H1 (cell line): ENCODE data around the gene CMIP. TPM values are rescaled to one million over a fixed set of nuclear protein-coding genes. Genes with fewer than 3 reads are reported as not detected.

Experiments used
- CTCF ChIA-PET: fragments of 300-600 bp; sonication (Branson Sonifier 250); formaldehyde crosslinking; loops from one replicate; lab custom pipeline; 2021; ENCODE audit not compliant: partially characterized antibody; lab: Charles Lee
- POLR2A ChIA-PET: fragments of 300-600 bp; sonication (Branson Sonifier 250); formaldehyde crosslinking; loops from one replicate; lab custom pipeline; 2021; ENCODE audit warnings: inconsistent platforms; ENCODE audit not compliant: partially characterized antibody; lab: Charles Lee
- DNase-seq, 2 experiments: peaks; one replicate each; pipeline versions ENCODE4 v3.0.0 to v3.0.0-alpha.2; 2010 to 2022; ENCODE audit warnings: low spot score in 2 of 2, low read depth in 1 of 2, mixed read lengths in 1 of 2
- FAIRE-seq: peaks from 2 replicates; lab custom pipeline; 2011; peaks lifted over from hg19 to GRCh38; lab: Jason Lieb, UNC
- H2AFZ ChIP-seq: 2 replicates; pipeline ENCODE4 v1.8.1; 2012; ENCODE audit warnings: low read length, inconsistent platforms
- H2AK5ac ChIP-seq: 2 replicates; pipeline ENCODE4 v1.6.1; 2013; ENCODE audit warnings: low read depth, low read length
- H2BK120ac ChIP-seq: replicated peaks from 2 replicates; pipeline ENCODE3; 2013; ENCODE audit warnings: low read depth, low read length, inconsistent platforms
- H2BK12ac ChIP-seq: 2 replicates; pipeline ENCODE4 v1.6.1; 2013; ENCODE audit warnings: low read depth, low read length
- H2BK15ac ChIP-seq: 2 replicates; pipeline ENCODE4 v1.6.1; 2013; ENCODE audit warnings: low read length
- H2BK20ac ChIP-seq: 2 replicates; pipeline ENCODE4 v1.6.1; 2013; ENCODE audit warnings: low read length
- H2BK5ac ChIP-seq: 2 replicates; pipeline ENCODE4 v1.6.1; 2013; ENCODE audit warnings: low read depth, low read length
- H3K14ac ChIP-seq: 2 replicates; pipeline ENCODE4 v1.6.1; 2013; ENCODE audit warnings: inconsistent platforms; ENCODE audit not compliant: insufficient read length
- H3K18ac ChIP-seq: 2 replicates; pipeline ENCODE4 v1.6.1; 2013; ENCODE audit warnings: low read length; ENCODE audit errors: extremely low read depth
- H3K23ac ChIP-seq: 2 replicates; pipeline ENCODE4 v1.6.1; 2013; ENCODE audit warnings: inconsistent platforms; ENCODE audit not compliant: insufficient read length
- H3K23me2 ChIP-seq: 2 replicates; pipeline ENCODE4 v1.6.1; 2013; ENCODE audit warnings: low read depth, low read length
- H3K27ac ChIP-seq: 2 replicates; pipeline ENCODE4 v1.6.1; 2011; ENCODE audit warnings: low read depth, low read length, inconsistent platforms
- H3K27me3 ChIP-seq, 4 experiments: replicated peaks in 1 of 4; 1 replicate in 1 of 4; 2 replicates in 3 of 4; pipeline versions ENCODE4 v1.6.1 to v1.8.1; 2011 to 2013; ENCODE audit warnings: low read length in 3 of 4, mild to moderate bottlenecking in 3 of 4, inconsistent platforms in 2 of 4, mixed read lengths in 2 of 4, moderate library complexity in 1 of 4; ENCODE audit not compliant: control insufficient read depth in 3 of 4, insufficient read depth in 3 of 4; ENCODE audit errors: extremely low read depth in 1 of 4
- H3K36me3 ChIP-seq, 4 experiments: 2 replicates each; pipeline versions ENCODE4 v1.6.1 to v1.8.1; 2011 to 2013; ENCODE audit warnings: mild to moderate bottlenecking in 4 of 4, low read length in 3 of 4, moderate library complexity in 2 of 4, control low read depth in 1 of 4, inconsistent platforms in 1 of 4; ENCODE audit not compliant: insufficient read depth in 4 of 4, control insufficient read depth in 2 of 4
- H3K4ac ChIP-seq: replicated peaks from 2 replicates; pipeline ENCODE3; 2013; ENCODE audit warnings: low read length, low read depth, mixed read lengths, inconsistent platforms; ENCODE audit not compliant: insufficient read length
- H3K4me1 ChIP-seq, 4 experiments: replicated peaks in 1 of 4; 1 replicate in 1 of 4; 2 replicates in 3 of 4; pipeline versions ENCODE4 v1.6.1 to v1.8.1; 2011 to 2013; ENCODE audit warnings: low read length in 3 of 4, inconsistent platforms in 2 of 4, mixed read lengths in 1 of 4; ENCODE audit not compliant: insufficient read depth in 4 of 4, control insufficient read depth in 3 of 4
- H3K4me2 ChIP-seq, 2 experiments: 2 replicates each; pipeline versions ENCODE4 v1.6.1 to v1.8.1; 2011 to 2013; ENCODE audit warnings: low read depth in 2 of 2, low read length in 2 of 2, control low read depth in 1 of 2, inconsistent platforms in 1 of 2, mild to moderate bottlenecking in 1 of 2; ENCODE audit not compliant: insufficient read depth in 1 of 2
- H3K4me3 ChIP-seq, 4 experiments: fragments of 200-600, 300-600 bp in 1 of 4; sonication (generic), shearing (Covaris generic), sonication (Bioruptor Twin) in 1 of 4; 2 replicates each; pipeline versions ENCODE4 v1.5.1 to v1.8.1; 2011 to 2016; ENCODE audit warnings: low read length in 4 of 4, low read depth in 3 of 4, control low read depth in 2 of 4, inconsistent platforms in 2 of 4, mild to moderate bottlenecking in 2 of 4, mixed read lengths in 1 of 4, moderate library complexity in 1 of 4; ENCODE audit not compliant: insufficient read depth in 2 of 4; ENCODE audit errors: extremely low read depth in 1 of 4
- H3K56ac ChIP-seq: replicated peaks from 2 replicates; pipeline ENCODE3; 2013; ENCODE audit warnings: low read depth, mild to moderate bottlenecking, mixed read lengths, low read length, inconsistent platforms; ENCODE audit not compliant: insufficient read length
- H3K79me1 ChIP-seq: 2 replicates; pipeline ENCODE4 v1.6.1; 2013; ENCODE audit warnings: low read depth, low read length, control low read depth
- H3K79me2 ChIP-seq, 2 experiments: 2 replicates each; pipeline versions ENCODE4 v1.6.1 to v1.8.1; 2012 to 2013; ENCODE audit warnings: low read length in 2 of 2, mild to moderate bottlenecking in 2 of 2, inconsistent platforms in 1 of 2; ENCODE audit not compliant: insufficient read depth in 2 of 2, control insufficient read depth in 1 of 2
- H3K9ac ChIP-seq, 4 experiments: replicated peaks in 1 of 4; 1 replicate in 1 of 4; 2 replicates in 3 of 4; pipeline versions ENCODE4 v1.6.1 to v1.8.1; 2011 to 2013; ENCODE audit warnings: low read depth in 3 of 4, low read length in 3 of 4, control low read depth in 2 of 4, mild to moderate bottlenecking in 2 of 4, moderate library complexity in 2 of 4, inconsistent platforms in 1 of 4; ENCODE audit errors: extremely low read depth in 1 of 4
- H3K9me3 ChIP-seq, 2 experiments: 2 replicates each; pipeline versions ENCODE4 v1.6.1 to v1.8.1; 2012 to 2013; ENCODE audit warnings: mild to moderate bottlenecking in 2 of 2, moderate library complexity in 2 of 2, control low read depth in 1 of 2, inconsistent platforms in 1 of 2, low read depth in 1 of 2, low read length in 1 of 2, mixed read lengths in 1 of 2; ENCODE audit not compliant: insufficient read depth in 2 of 2
- H4K20me1 ChIP-seq, 2 experiments: replicated peaks in 1 of 2; 2 replicates each; pipeline versions ENCODE3 to v1.8.1; 2011 to 2013; ENCODE audit warnings: inconsistent platforms in 2 of 2, low read length in 2 of 2, mild to moderate bottlenecking in 1 of 2; ENCODE audit not compliant: insufficient read depth in 2 of 2, control insufficient read depth in 1 of 2
- H4K5ac ChIP-seq: 2 replicates; pipeline ENCODE4 v1.6.1; 2013; ENCODE audit warnings: low read length, low read depth, mixed read lengths, inconsistent platforms; ENCODE audit not compliant: insufficient read length
- H4K8ac ChIP-seq: 2 replicates; pipeline ENCODE4 v1.8.0; 2013; ENCODE audit warnings: mild to moderate bottlenecking, moderate library complexity, low read length, inconsistent platforms; ENCODE audit not compliant: insufficient read depth; ENCODE audit errors: extremely low read depth
- H4K91ac ChIP-seq: replicated peaks from 2 replicates; pipeline ENCODE3; 2013; ENCODE audit warnings: low read length, mixed read lengths, inconsistent platforms; ENCODE audit not compliant: insufficient read length
- CEBPB ChIP-seq: IDR thresholded peaks from 2 replicates; pipeline ENCODE4 v1.6.1; 2012; ENCODE audit warnings: low read depth, low read length
- EP300 ChIP-seq, 2 experiments: IDR thresholded peaks; 1 replicate in 1 of 2; 2 replicates in 1 of 2; pipeline ENCODE4 v1.6.1; 2011 to 2012; ENCODE audit warnings: low read depth in 2 of 2, low read length in 2 of 2, mild to moderate bottlenecking in 2 of 2, borderline replicate concordance in 1 of 2, inconsistent platforms in 1 of 2, moderate library complexity in 1 of 2
- GTF2F1 ChIP-seq: IDR thresholded peaks from 2 replicates; pipeline ENCODE4 v1.6.1; 2012; ENCODE audit warnings: low read depth, low read length, improper control_type of control experiment, borderline replicate concordance
- JUN ChIP-seq: IDR thresholded peaks from 2 replicates; pipeline ENCODE4 v1.6.1; 2011; ENCODE audit warnings: low read depth, mild to moderate bottlenecking, improper control_type of control experiment, low read length
- POLR2A ChIP-seq, 2 experiments: IDR thresholded peaks; 1 replicate in 1 of 2; 2 replicates in 1 of 2; pipeline ENCODE4 v1.6.1; 2011; ENCODE audit warnings: low read depth in 2 of 2, low read length in 2 of 2, mild to moderate bottlenecking in 2 of 2; ENCODE audit errors: control extremely low read depth in 1 of 2
- POLR2AphosphoS5 ChIP-seq: IDR thresholded peaks from 2 replicates; pipeline ENCODE4 v1.6.1; 2011; ENCODE audit warnings: low read depth, low read length
- RBBP5 ChIP-seq: IDR thresholded peaks from 2 replicates; pipeline ENCODE4 v1.7.1; 2012; ENCODE audit warnings: low read depth, mild to moderate bottlenecking, inconsistent platforms, low read length, moderate library complexity, borderline replicate concordance
- RFX5 ChIP-seq: IDR thresholded peaks from 2 replicates; pipeline ENCODE4 v1.6.1; 2011; ENCODE audit warnings: low read depth, low read length, improper control_type of control experiment, borderline replicate concordance
- RXRA ChIP-seq: IDR thresholded peaks from 2 replicates; pipeline ENCODE4 v1.6.1; 2011; ENCODE audit warnings: low read depth, mild to moderate bottlenecking, low read length, moderate library complexity; ENCODE audit not compliant: insufficient read depth
- SIN3A ChIP-seq, 2 experiments: IDR thresholded peaks in 1 of 2; conservative IDR thresholded peaks in 1 of 2; 2 replicates each; pipeline ENCODE4 v1.6.1; 2011 to 2012; ENCODE audit warnings: low read length in 2 of 2, improper control_type of control experiment in 1 of 2, low read depth in 1 of 2, mild to moderate bottlenecking in 1 of 2
- SP2 ChIP-seq: IDR thresholded peaks from 2 replicates; pipeline ENCODE4 v1.6.1; 2012; ENCODE audit warnings: mild to moderate bottlenecking, low read length, inconsistent platforms
- TEAD4 ChIP-seq: IDR thresholded peaks from 2 replicates; pipeline ENCODE4 v1.6.1; 2012; ENCODE audit warnings: low read depth, low read length, inconsistent platforms, mixed read lengths
- WGBS, 2 experiments: shearing (Covaris generic) in 1 of 2; methylation state at CpG; one replicate each; pipeline versions ENCODE4 v1.1.6 to v1.1.7; 2013 to 2015; ENCODE audit warnings: low lambda C conversion rate in 2 of 2, mixed read lengths in 2 of 2, inconsistent platforms in 1 of 2, low coverage in 1 of 2, missing lambda C conversion rate in 1 of 2; ENCODE audit not compliant: insufficient replicate concordance in 2 of 2, insufficient coverage in 1 of 2, insufficient read length in 1 of 2; ENCODE audit errors: extremely low coverage in 1 of 2, missing lambda C conversion rate in 1 of 2; 5-methylcytosine and 5-hydroxymethylcytosine counted together
- polyA plus RNA-seq, 7 experiments: library from polyadenylated mRNA; depleted of rRNA in 3 of 7; stranded (reverse) in 5 of 7; unstranded in 2 of 7; fragments of >200 nt in 5 of 7; fragments of 200-250 nt in 2 of 7; gene quantifications; 1 replicate in 5 of 7; 2 replicates in 1 of 7; 4 replicates in 1 of 7; pipeline versions ENCODE4 v1.2.1 to v1.2.3, GENCODE V29; 2011 to 2013; ENCODE audit warnings: missing spikeins in 2 of 7, mixed read lengths in 2 of 7
- total RNA-seq: library from RNA; stranded (reverse); fragmentation: NEBNext Ultra II Directional; extraction: Animal tissue kit (Norgen Biotek cat#: 25700); gene quantifications from 2 replicates; pipeline ENCODE4 v1.2.1, GENCODE V29; 2021
- TF ChIP-seq, protein P1 (sequence below): IDR thresholded peaks from 2 replicates; pipeline ENCODE4 v1.6.1; 2011; ENCODE audit warnings: low read length, improper control_type of control experiment

Gene CMIP
- total and polyA plus RNA-seq, 2 of the 8 experiments (the other 6 are each of a cell fraction or from before 2014, with no cell fraction given) = 7.9 to 53.2 TPM

DNA sequence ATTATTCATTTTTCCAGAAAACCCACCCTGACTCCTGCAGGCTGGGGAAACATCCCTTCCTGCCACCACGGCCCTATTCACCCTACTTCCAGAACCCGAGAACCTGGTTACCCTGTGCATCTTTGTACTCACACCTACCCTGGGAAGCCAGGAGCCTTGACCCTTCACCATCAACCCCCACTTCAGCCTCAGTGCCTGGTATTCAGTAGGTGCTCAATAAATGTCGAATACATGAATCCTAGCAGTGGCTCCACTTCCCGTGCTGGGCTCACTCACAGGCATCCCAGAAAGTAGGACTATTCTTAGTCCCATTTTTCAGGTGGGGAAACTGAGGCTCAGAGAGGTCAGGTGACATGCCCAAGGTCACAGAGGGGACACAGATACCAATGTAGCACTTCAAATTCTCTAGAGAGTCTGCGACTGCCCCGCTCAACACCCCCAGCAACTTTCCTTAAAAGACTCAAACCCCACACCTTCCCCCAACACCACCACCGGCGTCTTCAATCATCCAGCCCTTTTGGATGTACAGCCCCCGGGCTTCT lies 36.1 kb upstream of the CMIP start:
- 96% methylated on average over 9 of the region's 9 CpGs; no CpG with 5 or more reads in 1 of the 2 experiments for WGBS, 2 experiments
- Histone ChIP-seq H2AFZ (no peak overlapping the region), H2BK12ac (0 out of 2 replicates have a peak overlapping the region, but pooled peaks have one; percentile 63), H3K9ac (no peak overlapping the region), H3K27me3 (no peaks in the 10 kb centered on the region; a peak in 2 of 7 replicates), H3K79me1 (no peaks in the 10 kb centered on the region), H3K27ac (no peak overlapping the region), H3K9me3 (no peaks in the 10 kb centered on the region), H2BK20ac (no peak overlapping the region), H4K5ac (no peak overlapping the region), H3K4me1 (peaks cover 0 to 10% (median 5%) of the 10 kb centered on the region in 4 experiments; a peak in 5 of 7 replicates), H4K8ac (no peak overlapping the region), H3K23ac (no peak overlapping the region), H2BK5ac (0 out of 2 replicates have a peak overlapping the region, but pooled peaks have one; percentile 56), H2AK5ac (no peak overlapping the region), H3K56ac (no peak overlapping the region), H4K91ac (no peak overlapping the region), H4K20me1 (no peaks in the 10 kb centered on the region), H3K36me3 (no peaks in the 10 kb centered on the region), H3K4ac (no peak overlapping the region), H2BK120ac (no peak overlapping the region), H3K14ac (no peak overlapping the region), H2BK15ac (no peak overlapping the region), H3K23me2 (no peaks in the 10 kb centered on the region), H3K4me2 (no peak overlapping the region), H3K4me3 (no peak overlapping the region), H3K79me2 (no peaks in the 10 kb centered on the region), H3K18ac (no peak overlapping the region)
- POLR2A ChIA-PET = no interaction called here
- no peak for FAIRE-seq
- no peak for DNase-seq
- CTCF ChIA-PET = interaction anchor here (0.9 to 2.0 kb wide), 6 partner anchors 35 to 465 kb away, joined by 3 to 7 read pairs (median 4); no protein-coding TSS in a partner anchor
- TF ChIP-seq JUN = no peak
- no peak for TF ChIP-seq GTF2F1
- TF ChIP-seq SIN3A (conservative IDR thresholded peaks at IDR 0.05 in 1 of 2, IDR thresholded peaks at IDR 0.05 in 1 of 2; ENCODE audit: low read depth in 1 of 2, low read length in 2 of 2) = no peak
- no peak for TF ChIP-seq SP2
- TF ChIP-seq POLR2A (IDR thresholded peaks at IDR 0.05; ENCODE audit: control extremely low read depth in 1 of 2, low read depth in 2 of 2, low read length in 2 of 2) = no peak
- no peak for TF ChIP-seq RFX5
- TF ChIP-seq EP300 (IDR thresholded peaks at IDR 0.05; ENCODE audit: borderline replicate concordance in 1 of 2, low read depth in 2 of 2, low read length in 2 of 2) = no peak
- TF ChIP-seq POLR2AphosphoS5 = no peak
- TF ChIP-seq RBBP5 = no peak
- TF ChIP-seq RXRA = no peak
- TF ChIP-seq CEBPB = no peak
- TF ChIP-seq, protein P1, sequence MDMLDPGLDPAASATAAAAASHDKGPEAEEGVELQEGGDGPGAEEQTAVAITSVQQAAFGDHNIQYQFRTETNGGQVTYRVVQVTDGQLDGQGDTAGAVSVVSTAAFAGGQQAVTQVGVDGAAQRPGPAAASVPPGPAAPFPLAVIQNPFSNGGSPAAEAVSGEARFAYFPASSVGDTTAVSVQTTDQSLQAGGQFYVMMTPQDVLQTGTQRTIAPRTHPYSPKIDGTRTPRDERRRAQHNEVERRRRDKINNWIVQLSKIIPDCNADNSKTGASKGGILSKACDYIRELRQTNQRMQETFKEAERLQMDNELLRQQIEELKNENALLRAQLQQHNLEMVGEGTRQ = no peak
- TF ChIP-seq TEAD4 = no peak
